ENCODE data around the gene FATE1.

FATE1 gene

GRCh38 chrX:151745651-151746050, 29.8 kb downstream of the FATE1 start:
- no peak for DNase-seq

- DNase-seq, result no peak
Measured at GRCh38 chrX:151746502-151746901, 30.7 kb downstream of the FATE1 start.

- DNase-seq, result no peak
Measured at GRCh38 chrX:151750511-151750910, 34.7 kb downstream of the FATE1 start.

GRCh38 chrX:151752847-151753246, 37.0 kb downstream of the FATE1 start:
- DNase-seq, result no peak

GRCh38 chrX:151753313-151754046, 37.6 kb downstream of the FATE1 start:
- DNase-seq, result no peak

- no peak for DNase-seq
Measured at GRCh38 chrX:151754047-151754429, 38.2 kb downstream of the FATE1 start.

GRCh38 chrX:151754641-151755215, 38.9 kb downstream of the FATE1 start:
- no peak for DNase-seq

- no peak for DNase-seq
Measured at GRCh38 chrX:151759041-151759708, 43.3 kb downstream of the FATE1 start.

- DNase-seq, result no peak
Measured at GRCh38 chrX:151762802-151763201, 47.0 kb downstream of the FATE1 start.

GRCh38 chrX:151763711-151764110, 47.9 kb downstream of the FATE1 start:
- no peak for DNase-seq

- DNase-seq, result no peak
Measured at GRCh38 chrX:151765026-151765425, 49.2 kb downstream of the FATE1 start.

GRCh38 chrX:151771726-151772125, 55.9 kb downstream of the FATE1 start:
- DNase-seq, result no peak

Measured in stimulated activated naive CD4-positive, alpha-beta T cell treated with Interleukin-2 at 50 U/mL for 16 hours (primary cell).